IPS-NIHi7 (cell line): Measurements from ENCODE around the gene ERRFI1.
"Not testable (repeated sequence)": the region's sequence is repeated elsewhere in the genome, so short reads cannot be mapped to it uniquely, and the experiment has no call there.

Experiments used
- DNase-seq: peaks from one replicate; pipeline ENCODE4 v3.0.0; 2012; ENCODE audit warnings: mixed read lengths; ENCODE audit errors: extremely low spot score

The ERRFI1 gene

DNA sequence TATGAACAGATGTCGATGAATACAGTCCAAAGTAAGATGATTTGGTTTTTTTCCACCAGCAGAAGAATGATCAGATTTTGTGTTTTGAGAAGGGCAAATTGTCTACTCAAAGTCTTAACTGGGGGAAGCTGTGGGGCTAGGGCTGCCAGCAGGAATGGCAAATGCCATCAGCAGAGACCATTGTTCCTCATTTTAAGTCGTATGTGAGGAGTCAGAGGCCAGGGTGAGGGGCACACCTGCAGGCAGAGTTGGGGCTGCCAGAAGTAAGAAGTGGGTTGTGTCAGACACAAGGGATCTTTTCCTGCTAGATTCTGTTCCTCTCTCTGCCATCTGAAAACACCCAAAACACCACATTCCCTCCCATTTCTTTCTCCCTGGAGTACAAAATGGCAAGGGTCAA is 55.9 kb downstream of the ERRFI1 start:
- no peak for DNase-seq

DNA sequence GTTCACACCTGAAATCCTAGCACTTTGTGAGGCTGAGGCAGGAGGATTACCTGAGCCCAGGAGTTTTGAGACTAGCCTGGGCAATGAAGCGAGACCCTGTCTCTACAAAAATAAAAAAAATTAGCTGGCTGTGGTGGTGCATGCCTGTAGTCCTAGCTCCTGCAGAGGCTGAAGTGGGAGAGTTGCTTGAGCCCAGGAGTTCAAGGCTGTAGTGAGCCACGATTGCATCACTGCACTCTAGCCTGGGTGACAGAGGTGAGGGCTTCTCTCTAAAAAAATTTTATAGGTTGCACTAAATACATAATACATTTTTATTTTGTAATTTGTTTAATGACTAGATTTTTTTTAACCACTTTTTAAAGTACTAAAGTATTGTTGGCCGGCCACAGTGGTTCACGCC is 58.5 kb downstream of the ERRFI1 start:
- no peak for DNase-seq

DNA sequence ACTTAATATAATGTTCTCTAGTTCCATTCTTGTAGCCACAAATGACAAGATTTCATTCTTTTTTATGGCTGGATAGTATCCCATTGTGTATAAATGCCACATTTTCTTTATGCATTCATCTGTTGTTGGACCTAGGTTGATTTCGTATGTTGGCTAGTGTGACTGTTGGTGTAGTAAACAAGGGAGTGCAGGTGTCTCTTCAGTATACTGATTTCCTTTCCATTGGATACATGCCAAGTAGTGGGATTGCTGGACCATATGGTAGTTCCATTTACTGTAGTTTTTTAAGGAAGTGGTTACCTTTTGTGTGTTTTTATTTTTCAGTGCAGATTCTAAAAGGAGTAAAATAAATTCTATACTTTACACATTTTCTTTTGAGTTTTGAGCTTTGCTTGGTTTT is 58.9 kb downstream of the ERRFI1 start:
- DNase-seq = no peak

DNA sequence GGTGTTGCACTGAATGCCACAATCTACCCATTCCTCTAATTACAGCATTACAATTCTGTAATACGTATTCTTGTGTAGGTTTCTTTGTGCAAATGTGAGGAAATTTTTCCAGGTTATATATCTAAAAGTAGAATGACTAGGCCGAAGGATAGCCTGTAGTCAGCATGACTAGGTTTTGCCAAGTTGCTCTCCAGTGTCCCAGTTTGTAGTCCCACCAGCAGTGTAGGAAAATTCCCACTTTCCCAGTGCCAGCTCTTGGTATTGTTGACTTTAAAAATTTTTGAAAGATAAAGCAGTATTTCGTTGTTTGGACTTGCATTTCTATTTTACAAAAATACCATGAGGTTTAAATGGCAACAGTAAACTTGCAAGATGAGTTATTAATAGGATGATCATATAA is 61.6 kb downstream of the ERRFI1 start:
- DNase-seq = no peak

DNA sequence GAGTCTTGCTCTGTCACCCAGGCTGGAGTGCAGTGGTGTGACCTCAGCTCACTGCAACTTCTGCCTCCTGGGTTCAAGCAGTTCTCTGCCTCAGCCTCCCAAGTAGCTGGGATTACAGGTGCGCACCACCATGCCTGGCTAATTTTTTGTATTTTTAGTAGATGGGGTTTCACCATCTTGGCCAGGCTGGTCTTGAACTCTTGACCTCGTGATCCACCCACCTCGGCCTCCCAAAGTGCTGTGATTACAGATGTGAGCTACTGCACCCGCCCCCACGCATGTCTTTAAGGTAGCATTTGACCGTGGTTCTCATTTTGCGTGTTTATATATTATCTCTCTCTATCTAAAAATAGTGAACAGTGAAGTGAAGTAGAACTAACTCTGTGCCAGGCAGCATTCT is 62.3 kb downstream of the ERRFI1 start:
- not testable (repeated sequence) for DNase-seq

DNA sequence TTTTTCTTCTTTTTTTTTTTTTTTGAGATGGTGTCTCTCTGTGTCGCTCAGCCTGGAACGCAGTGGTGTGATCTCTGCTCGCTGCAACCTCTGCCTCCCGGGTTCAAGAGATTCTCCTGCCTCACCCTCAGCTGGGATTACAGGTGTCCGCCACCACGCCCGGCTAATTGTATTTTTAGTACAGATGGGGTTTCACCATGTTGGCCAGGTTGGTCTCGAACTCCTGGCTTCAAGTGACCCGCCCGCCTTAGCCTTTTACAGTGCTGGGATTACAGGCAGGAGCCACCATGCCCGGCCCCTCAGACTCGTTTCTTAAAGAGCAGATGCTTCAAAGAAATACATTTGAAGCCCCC is 62.8 kb downstream of the ERRFI1 start:
- DNase-seq = not testable (repeated sequence)

DNA sequence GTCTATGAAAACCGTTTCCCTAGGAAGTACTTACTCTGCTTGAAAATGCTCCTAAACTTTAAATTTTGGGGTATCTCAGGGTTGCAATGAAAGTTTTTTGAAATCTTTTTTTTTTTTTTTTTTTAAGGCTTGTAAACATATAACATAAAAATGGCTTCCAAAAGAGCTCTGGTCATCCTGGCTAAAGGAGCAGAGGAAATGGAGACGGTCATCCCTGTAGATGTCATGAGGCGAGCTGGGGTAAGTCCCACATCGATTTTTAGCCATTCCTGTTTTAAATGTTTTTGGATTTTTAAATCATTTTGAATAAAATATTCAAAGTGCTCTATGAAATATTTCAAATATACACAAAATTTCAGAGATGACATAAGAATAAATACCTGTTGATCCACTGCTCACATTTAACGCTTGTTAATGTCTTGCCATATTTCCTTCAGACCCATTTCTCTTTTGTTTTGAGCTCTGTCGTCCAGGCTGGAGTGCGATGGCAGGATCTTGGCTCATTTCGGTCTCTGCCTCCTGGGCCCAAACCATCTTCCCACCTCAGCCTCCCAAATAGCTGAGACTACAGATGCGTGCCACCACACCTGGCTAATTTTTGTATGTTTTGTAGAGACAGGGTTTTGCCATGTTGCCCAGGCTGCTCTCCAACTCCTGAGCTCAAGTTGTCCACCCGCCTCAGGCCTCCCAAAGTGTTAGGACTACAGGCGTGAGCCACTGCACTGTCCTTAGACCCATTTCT is 63.3 kb downstream of the ERRFI1 start:
- DNase-seq = no peak

DNA sequence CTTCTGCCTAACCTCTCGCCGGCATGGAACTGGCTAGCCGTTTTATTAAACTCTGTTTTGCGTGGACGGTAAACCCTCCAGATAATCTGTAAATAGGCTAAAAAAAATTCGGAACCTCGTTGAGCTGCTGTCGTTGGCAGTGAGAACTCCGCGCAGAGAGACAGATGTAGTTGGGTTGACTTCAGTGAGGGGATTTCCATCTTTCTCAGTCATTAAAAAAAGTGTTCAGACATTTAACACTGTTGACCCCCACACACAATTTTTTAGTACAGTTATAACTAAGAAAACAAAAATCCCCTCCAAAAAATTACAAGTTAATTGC is 64.1 kb downstream of the ERRFI1 start:
- DNase-seq = no peak
